HL-60 (cell line): ENCODE data around the gene CD48.

Source experiments
- DNase-seq, 2 experiments: peaks; one replicate each; pipeline ENCODE4 v3.0.0-alpha.2; 2010 to 2020; ENCODE audit warnings: low read depth in 1 of 2, low spot score in 1 of 2
- H3K27ac ChIP-seq: fragments of 250-450 bp; sonication (Bioruptor Pico); replicated peaks from 2 replicates; pipeline ENCODE4 v1.5.1; 2020; ENCODE audit warnings: mild to moderate bottlenecking, moderate library complexity
- H3K27me3 ChIP-seq: fragments of 250-450 bp; sonication (Bioruptor Pico); 2 replicates; pipeline ENCODE4 v1.5.1; 2021; ENCODE audit warnings: mild to moderate bottlenecking, moderate library complexity; ENCODE audit not compliant: insufficient read depth, poor library complexity, severe bottlenecking
- H3K4me3 ChIP-seq: replicated peaks from 2 replicates; pipeline ENCODE4 v1.5.1; 2011; ENCODE audit warnings: mild to moderate bottlenecking, control low read depth, low read length; ENCODE audit not compliant: insufficient read depth
- CTCF ChIP-seq: IDR thresholded peaks from one replicate; pipeline ENCODE4 v1.5.1; 2011; ENCODE audit warnings: low read length, control low read depth, inconsistent platforms; ENCODE audit not compliant: insufficient read depth
- GABPA ChIP-seq: IDR thresholded peaks from 2 replicates; pipeline ENCODE4 v1.6.1; 2012; ENCODE audit warnings: low read depth
- POLR2AphosphoS5 ChIP-seq: IDR thresholded peaks from 2 replicates; pipeline ENCODE4 v1.6.1; 2012; ENCODE audit warnings: low read depth
- REST ChIP-seq: IDR thresholded peaks from 2 replicates; pipeline ENCODE4 v1.6.1; 2012; ENCODE audit warnings: low read depth; ENCODE audit not compliant: insufficient replicate concordance
- SPI1 ChIP-seq: IDR thresholded peaks from 2 replicates; pipeline ENCODE4 v1.6.1; 2012; ENCODE audit warnings: low read depth, mild to moderate bottlenecking, borderline replicate concordance

Gene CD48

GRCh38 chr1:160739098-160739511 is 27.5 kb upstream of the CD48 start, which contains the start of gene SLAMF7:
SLAMF7 (plus strand) TSS chr1:160739247; CDS start chr1:160739302, 55 bp downstream.
- no peak within 1 kb of the TSS for H3K27ac ChIP-seq

GRCh38 chr1:160738271-160738670 is 26.6 kb upstream of the CD48 start:
- Histone ChIP-seq H3K27ac (no peak overlapping the region), H3K4me3 (no peak overlapping the region), H3K27me3 (no peaks in the 10 kb centered on the region)
- no peak for DNase-seq
- no peak for TF ChIP-seq POLR2AphosphoS5
- TF ChIP-seq REST, result no peak
- TF ChIP-seq SPI1, result no peak
- TF ChIP-seq CTCF, result no peak
- TF ChIP-seq GABPA, result no peak

More at GRCh38 chr1:160739098-160739511, 27.5 kb upstream of the CD48 start, which contains the start of gene SLAMF7:
- Histone ChIP-seq H3K4me3 (no peak within 1 kb of the TSS), H3K27me3 (no peaks in the 10 kb centered on the region)
- DNase-seq, result peak; percentile 76
- TF ChIP-seq CTCF, result no peak
- TF ChIP-seq REST, result no peak
- peak; percentile 88 for TF ChIP-seq SPI1

- Histone ChIP-seq H3K4me3 (no peak overlapping the region), H3K27me3 (no peaks in the 10 kb centered on the region), H3K27ac (no peak overlapping the region)
- no peak for DNase-seq
- no peak for TF ChIP-seq GABPA
- no peak for TF ChIP-seq SPI1
- TF ChIP-seq POLR2AphosphoS5, result no peak
- TF ChIP-seq REST, result no peak
- TF ChIP-seq CTCF, result no peak
Measured at GRCh38 chr1:160734301-160734700, 22.7 kb upstream of the CD48 start.
